WTC11 (cell line): Measurements from ENCODE around the gene F2R. TPM values are rescaled to one million over a fixed set of nuclear protein-coding genes. Genes with fewer than 3 reads are reported as not detected.
"Not testable (repeated sequence)": the region's sequence is repeated elsewhere in the genome, so short reads cannot be mapped to it uniquely, and the experiment has no call there.

Experiments used
- ATAC-seq: fragments of 200-7000 bp; cut with Tn5 transposase; 2 replicates; pipeline ENCODE4 v1.10.0; 2021; ENCODE audit warnings: mild to moderate bottlenecking, moderate library complexity
- CTCF ChIA-PET: fragments of 300-600 bp; sonication (Branson Sonifier 250); formaldehyde crosslinking; loops from one replicate; lab custom pipeline; 2021; ENCODE audit warnings: antibody characterized with exemption; lab: Charles Lee
- POLR2A ChIA-PET: fragments of 350-600 bp; sonication (Branson Sonifier 250); formaldehyde crosslinking; loops from one replicate; lab custom pipeline; 2021; ENCODE audit warnings: antibody characterized with exemption; lab: Charles Lee
- DNase-seq: peaks from one replicate; pipeline ENCODE4 v3.0.0; 2021; ENCODE audit warnings: low spot score
- H3K27ac Mint-ChIP-seq: 2 replicates; pipeline ENCODE4 v1.8.0; 2021; ENCODE audit warnings: mixed read lengths
- H3K27me3 Mint-ChIP-seq: 2 replicates; pipeline ENCODE4 v1.8.0; 2021; ENCODE audit warnings: low read depth, mild to moderate bottlenecking, moderate library complexity, mixed read lengths
- H3K36me3 Mint-ChIP-seq: 2 replicates; pipeline ENCODE4 v1.8.0; 2021; ENCODE audit warnings: mixed read lengths
- H3K4me1 Mint-ChIP-seq: 2 replicates; pipeline ENCODE4 v1.8.0; 2022; ENCODE audit warnings: mixed read lengths
- H3K4me3 Mint-ChIP-seq: 2 replicates; pipeline ENCODE4 v1.8.0; 2021; ENCODE audit warnings: mild to moderate bottlenecking, moderate library complexity, mixed read lengths
- H3K9me3 Mint-ChIP-seq: 2 replicates; pipeline ENCODE4 v1.8.0; 2021; ENCODE audit warnings: mixed read lengths
- ARID4B ChIP-seq: sonication (generic); formaldehyde crosslinking; IDR thresholded peaks from 2 replicates; pipeline ENCODE4 v1.8.0; 2023; ENCODE audit warnings: missing genetic modification reagents, mild to moderate bottlenecking, borderline replicate concordance
- CBFB ChIP-seq: sonication (generic); formaldehyde crosslinking; IDR thresholded peaks from 2 replicates; pipeline ENCODE4 v1.8.1; 2022; ENCODE audit warnings: mild to moderate bottlenecking, low read depth, missing genetic modification reagents
- GRHL2 ChIP-seq: fragments of 250-450 bp; sonication (Bioruptor Pico); IDR thresholded peaks from 2 replicates; pipeline ENCODE4 v1.8.0; 2022; ENCODE audit warnings: mild to moderate bottlenecking, moderate library complexity; ENCODE audit not compliant: insufficient replicate concordance, severe bottlenecking
- MYBL2 ChIP-seq: sonication (generic); formaldehyde crosslinking; IDR thresholded peaks from 2 replicates; pipeline ENCODE4 v1.8.1; 2023; ENCODE audit warnings: mild to moderate bottlenecking, moderate library complexity, missing genetic modification reagents
- PREB ChIP-seq: sonication (generic); formaldehyde crosslinking; IDR thresholded peaks from 2 replicates; pipeline ENCODE4 v1.8.1; 2022; ENCODE audit warnings: mild to moderate bottlenecking, missing genetic modification reagents, moderate library complexity, borderline replicate concordance
- SP1 ChIP-seq: sonication (generic); formaldehyde crosslinking; conservative IDR thresholded peaks from 2 replicates; pipeline ENCODE4 v1.8.1; 2022; ENCODE audit warnings: missing genetic modification reagents
- USF2 ChIP-seq: sonication (generic); formaldehyde crosslinking; IDR thresholded peaks from 2 replicates; pipeline ENCODE4 v1.8.1; 2023; ENCODE audit warnings: mild to moderate bottlenecking, missing genetic modification reagents, moderate library complexity
- ZNF121 ChIP-seq: sonication (generic); formaldehyde crosslinking; IDR thresholded peaks from 2 replicates; pipeline ENCODE4 v1.8.0; 2023; ENCODE audit warnings: missing genetic modification reagents
- ZNF232 ChIP-seq: sonication (generic); formaldehyde crosslinking; IDR thresholded peaks from 2 replicates; pipeline ENCODE4 v1.8.0; 2022; ENCODE audit warnings: mild to moderate bottlenecking, missing genetic modification reagents
- ZNF281 ChIP-seq: sonication (generic); formaldehyde crosslinking; IDR thresholded peaks from 2 replicates; pipeline ENCODE4 v1.8.0; 2023; ENCODE audit warnings: mild to moderate bottlenecking, missing genetic modification reagents
- total RNA-seq: library from RNA; stranded (reverse); gene quantifications from 3 replicates; pipeline ENCODE4 v1.2.3, GENCODE V29; 2021
- TF ChIP-seq, protein P1 (sequence below): sonication (generic); formaldehyde crosslinking; IDR thresholded peaks from 2 replicates; pipeline ENCODE4 v1.8.0; 2022; ENCODE audit warnings: mild to moderate bottlenecking, missing genetic modification reagents
- TF ChIP-seq, protein P2 (sequence below): sonication (generic); formaldehyde crosslinking; conservative IDR thresholded peaks from 2 replicates; pipeline ENCODE4 v1.8.1; 2023; ENCODE audit warnings: mild to moderate bottlenecking, low read depth, missing genetic modification reagents, moderate library complexity
- TF ChIP-seq, protein P3 (sequence below): fragments of 250-450 bp; sonication (Bioruptor Pico); conservative IDR thresholded peaks from 2 replicates; pipeline ENCODE4 v1.9.0; 2021; ENCODE audit warnings: mild to moderate bottlenecking

Gene F2R
- total RNA-seq, 1 experiment from 2014 or later, result 18.4 TPM

DNA sequence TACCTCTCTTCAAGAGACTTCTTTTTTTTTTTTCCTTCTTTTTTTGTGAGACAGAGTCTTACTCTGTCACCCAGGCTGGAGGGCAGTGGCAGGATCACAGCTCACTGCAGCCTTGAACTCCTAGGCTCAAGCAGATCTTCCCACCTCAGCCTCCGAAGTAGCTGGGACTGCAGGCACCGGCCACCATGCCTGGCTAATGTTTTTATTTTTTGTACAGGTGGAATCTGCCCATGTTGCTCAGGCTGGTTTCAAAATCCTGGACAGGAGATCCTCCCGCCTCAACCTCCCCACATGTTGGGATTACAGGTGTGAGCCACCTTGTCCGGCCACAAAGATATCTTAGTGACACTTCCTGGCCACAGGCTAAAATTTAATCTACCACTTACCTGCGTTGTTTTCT is 60.0 kb downstream of the F2R start (continued):
- TF ChIP-seq MYBL2 (CRISPR knock-in tag), result no peak
- TF ChIP-seq SP1 (CRISPR knock-in tag), result no peak
- TF ChIP-seq, protein P1, sequence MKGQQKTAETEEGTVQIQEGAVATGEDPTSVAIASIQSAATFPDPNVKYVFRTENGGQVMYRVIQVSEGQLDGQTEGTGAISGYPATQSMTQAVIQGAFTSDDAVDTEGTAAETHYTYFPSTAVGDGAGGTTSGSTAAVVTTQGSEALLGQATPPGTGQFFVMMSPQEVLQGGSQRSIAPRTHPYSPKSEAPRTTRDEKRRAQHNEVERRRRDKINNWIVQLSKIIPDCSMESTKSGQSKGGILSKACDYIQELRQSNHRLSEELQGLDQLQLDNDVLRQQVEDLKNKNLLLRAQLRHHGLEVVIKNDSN, result no peak
- no peak for TF ChIP-seq ZNF281
- TF ChIP-seq CBFB, result no peak

GRCh38 chr5:76776391-76776790 is 60.5 kb downstream of the F2R start:
- peaks cover 19% of the 10 kb centered on the region for H3K4me1 Mint-ChIP-seq
- ATAC-seq (no peak), DNase-seq (no peak)
- no peak overlapping the region for H3K4me3 Mint-ChIP-seq
- no peak overlapping the region for H3K27ac Mint-ChIP-seq
- ChIA-PET CTCF (interaction anchor here (0.7 to 3.1 kb wide), 3 partner anchors 31 to 372 kb away, joined by 3 to 34 read pairs (median 3); no protein-coding TSS in a partner anchor), POLR2A (no interaction called here)
- no peaks in the 10 kb centered on the region for H3K36me3 Mint-ChIP-seq
- no peaks in the 10 kb centered on the region for H3K27me3 Mint-ChIP-seq
- no peaks in the 10 kb centered on the region for H3K9me3 Mint-ChIP-seq
- TF ChIP-seq GRHL2, result no peak
- TF ChIP-seq, protein P2, sequence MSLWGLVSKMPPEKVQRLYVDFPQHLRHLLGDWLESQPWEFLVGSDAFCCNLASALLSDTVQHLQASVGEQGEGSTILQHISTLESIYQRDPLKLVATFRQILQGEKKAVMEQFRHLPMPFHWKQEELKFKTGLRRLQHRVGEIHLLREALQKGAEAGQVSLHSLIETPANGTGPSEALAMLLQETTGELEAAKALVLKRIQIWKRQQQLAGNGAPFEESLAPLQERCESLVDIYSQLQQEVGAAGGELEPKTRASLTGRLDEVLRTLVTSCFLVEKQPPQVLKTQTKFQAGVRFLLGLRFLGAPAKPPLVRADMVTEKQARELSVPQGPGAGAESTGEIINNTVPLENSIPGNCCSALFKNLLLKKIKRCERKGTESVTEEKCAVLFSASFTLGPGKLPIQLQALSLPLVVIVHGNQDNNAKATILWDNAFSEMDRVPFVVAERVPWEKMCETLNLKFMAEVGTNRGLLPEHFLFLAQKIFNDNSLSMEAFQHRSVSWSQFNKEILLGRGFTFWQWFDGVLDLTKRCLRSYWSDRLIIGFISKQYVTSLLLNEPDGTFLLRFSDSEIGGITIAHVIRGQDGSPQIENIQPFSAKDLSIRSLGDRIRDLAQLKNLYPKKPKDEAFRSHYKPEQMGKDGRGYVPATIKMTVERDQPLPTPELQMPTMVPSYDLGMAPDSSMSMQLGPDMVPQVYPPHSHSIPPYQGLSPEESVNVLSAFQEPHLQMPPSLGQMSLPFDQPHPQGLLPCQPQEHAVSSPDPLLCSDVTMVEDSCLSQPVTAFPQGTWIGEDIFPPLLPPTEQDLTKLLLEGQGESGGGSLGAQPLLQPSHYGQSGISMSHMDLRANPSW, result no peak
- no peak for TF ChIP-seq ZNF232 (CRISPR knock-in tag)
- TF ChIP-seq USF2 (CRISPR knock-in tag), result no peak
- TF ChIP-seq ZNF121 (CRISPR knock-in tag), result no peak
- TF ChIP-seq, protein P3, sequence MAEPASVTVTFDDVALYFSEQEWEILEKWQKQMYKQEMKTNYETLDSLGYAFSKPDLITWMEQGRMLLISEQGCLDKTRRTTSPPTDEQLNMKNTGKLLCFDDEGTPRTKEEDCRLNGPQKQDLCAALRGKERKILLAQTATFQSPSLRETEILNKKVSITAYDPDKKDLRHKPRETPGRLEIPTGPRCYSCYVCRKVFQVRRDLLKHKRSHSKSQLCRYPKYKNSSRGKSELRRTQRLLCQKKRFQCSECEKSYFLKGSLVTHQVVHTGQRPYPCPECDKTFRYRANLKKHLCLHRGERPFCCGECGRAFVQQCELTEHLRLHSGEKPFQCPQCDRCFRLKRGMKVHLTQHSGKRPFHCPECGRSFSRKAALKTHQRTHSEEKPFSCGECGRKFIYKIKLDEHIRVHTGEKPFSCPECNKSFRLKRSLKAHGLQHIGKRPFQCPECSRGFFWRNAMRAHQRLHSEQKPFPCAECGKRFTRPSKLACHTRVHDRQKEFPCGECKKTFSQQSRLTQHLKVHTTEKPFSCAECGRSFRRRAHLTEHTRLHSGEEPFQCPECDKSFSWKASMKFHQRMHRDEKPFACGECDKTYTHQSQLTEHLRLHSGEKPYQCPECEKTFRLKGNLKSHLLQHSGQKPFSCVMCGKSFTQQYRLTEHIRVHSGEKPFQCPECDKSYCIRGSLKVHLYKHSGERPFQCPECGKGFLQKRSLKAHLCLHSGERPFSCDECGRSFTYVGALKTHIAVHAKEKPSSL (CRISPR knock-in tag), result no peak
- TF ChIP-seq ARID4B (CRISPR knock-in tag), result no peak
- TF ChIP-seq PREB (CRISPR knock-in tag), result no peak
- TF ChIP-seq, all 79 proteins: peak for 0

DNA sequence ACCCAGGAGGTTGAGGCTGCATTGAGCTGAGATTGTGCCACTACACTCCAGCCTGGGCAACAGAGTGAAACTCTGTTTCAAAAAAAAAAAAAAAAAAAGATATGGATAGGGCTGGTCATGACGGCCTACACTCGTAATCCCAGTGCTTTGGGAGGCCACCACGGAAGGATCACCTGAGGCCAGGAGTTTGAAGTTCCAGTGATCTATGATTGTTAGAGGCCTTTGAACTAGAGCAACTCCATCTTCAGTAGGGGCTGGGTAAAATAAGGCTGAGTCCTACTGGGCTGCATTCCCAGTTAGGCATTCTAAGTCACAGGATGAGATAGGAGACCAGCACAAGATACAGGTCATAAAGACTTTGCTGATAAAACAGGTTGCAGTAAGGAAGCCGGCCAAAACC is 64.7 kb downstream of the F2R start:
- CTCF ChIA-PET, DNase-seq, H3K4me3 Mint-ChIP-seq, H3K36me3 Mint-ChIP-seq, H3K27me3 Mint-ChIP-seq, ATAC-seq, H3K27ac Mint-ChIP-seq, H3K9me3 Mint-ChIP-seq, POLR2A ChIA-PET: not testable (repeated sequence)
- peaks cover 48% of the 10 kb centered on the region for H3K4me1 Mint-ChIP-seq
